H9 (cell line): ENCODE data around the gene H2AZ2. TPM values are rescaled to one million over a fixed set of nuclear protein-coding genes. Genes with fewer than 3 reads are reported as not detected.

ENCODE experiments used
- DNase-seq: peaks from one replicate; pipeline ENCODE4 v3.0.0-alpha.2; 2017
- H2AFZ ChIP-seq: one replicate; pipeline ENCODE4 v1.6.1; 2013; ENCODE audit warnings: mild to moderate bottlenecking, low read length, control low read depth, moderate library complexity
- H2AK5ac ChIP-seq: 2 replicates; pipeline ENCODE4 v1.6.1; 2013; ENCODE audit warnings: low read length, control low read depth, mixed read lengths; ENCODE audit not compliant: insufficient read length
- H2BK120ac ChIP-seq: one replicate; pipeline ENCODE4 v1.6.1; 2013; ENCODE audit warnings: low read depth, mild to moderate bottlenecking, low read length, control low read depth, inconsistent platforms; ENCODE audit not compliant: poor library complexity, severe bottlenecking
- H2BK12ac ChIP-seq: 2 replicates; pipeline ENCODE4 v1.6.1; 2013; ENCODE audit warnings: low read length, control low read depth, mixed read lengths, low read depth; ENCODE audit not compliant: insufficient read length
- H2BK15ac ChIP-seq: 2 replicates; pipeline ENCODE4 v1.6.1; 2013; ENCODE audit warnings: low read depth, low read length, control low read depth
- H2BK20ac ChIP-seq: one replicate; pipeline ENCODE4 v1.6.1; 2013; ENCODE audit warnings: low read depth, mild to moderate bottlenecking, low read length, control low read depth, inconsistent platforms; ENCODE audit not compliant: poor library complexity, severe bottlenecking
- H2BK5ac ChIP-seq: 2 replicates; pipeline ENCODE4 v1.6.1; 2013; ENCODE audit warnings: low read length, control low read depth, mixed read lengths; ENCODE audit not compliant: insufficient read length
- H3K14ac ChIP-seq: 2 replicates; pipeline ENCODE4 v1.6.1; 2013; ENCODE audit warnings: low read length, control low read depth; ENCODE audit not compliant: insufficient read depth
- H3K18ac ChIP-seq: 2 replicates; pipeline ENCODE4 v1.6.1; 2013; ENCODE audit warnings: low read depth, mild to moderate bottlenecking, mixed read lengths, low read length, control low read depth; ENCODE audit not compliant: insufficient read length
- H3K23ac ChIP-seq: 2 replicates; pipeline ENCODE4 v1.6.1; 2013; ENCODE audit warnings: low read length, control low read depth, mixed read lengths, low read depth; ENCODE audit not compliant: insufficient read length
- H3K23me2 ChIP-seq: 2 replicates; pipeline ENCODE4 v1.6.1; 2013; ENCODE audit warnings: low read depth, mild to moderate bottlenecking, mixed read lengths, low read length, control low read depth; ENCODE audit not compliant: insufficient read length, poor library complexity, severe bottlenecking
- H3K27ac ChIP-seq: 2 replicates; pipeline ENCODE4 v1.5.1; 2013; ENCODE audit warnings: low read length, control low read depth, mixed read lengths, low read depth; ENCODE audit not compliant: insufficient read length
- H3K27me3 ChIP-seq: 2 replicates; pipeline ENCODE4 v1.6.1; 2013; ENCODE audit warnings: low read length, control low read depth, inconsistent platforms; ENCODE audit not compliant: insufficient read depth
- H3K4ac ChIP-seq: 2 replicates; pipeline ENCODE4 v1.6.1; 2013; ENCODE audit warnings: low read depth, mild to moderate bottlenecking, control low read depth, inconsistent platforms, low read length, moderate library complexity
- H3K4me1 ChIP-seq: 2 replicates; pipeline ENCODE4 v1.6.1; 2013; ENCODE audit warnings: low read length, control low read depth, inconsistent platforms; ENCODE audit not compliant: insufficient read depth
- H3K4me2 ChIP-seq: 2 replicates; pipeline ENCODE4 v1.6.1; 2013; ENCODE audit warnings: low read length, control low read depth, mixed read lengths; ENCODE audit not compliant: insufficient read length, insufficient read depth
- H3K56ac ChIP-seq: 2 replicates; pipeline ENCODE4 v1.6.1; 2013; ENCODE audit warnings: low read depth, mild to moderate bottlenecking, mixed read lengths, low read length, control low read depth; ENCODE audit not compliant: insufficient read length
- H3K79me1 ChIP-seq: 2 replicates; pipeline ENCODE4 v1.6.1; 2013; ENCODE audit warnings: low read depth, mild to moderate bottlenecking, moderate library complexity, low read length, control low read depth, inconsistent platforms; ENCODE audit not compliant: insufficient read depth, poor library complexity, severe bottlenecking
- H3K79me2 ChIP-seq: 2 replicates; pipeline ENCODE4 v1.6.1; 2013; ENCODE audit warnings: low read length, control low read depth, inconsistent platforms; ENCODE audit not compliant: insufficient read depth
- H3K9ac ChIP-seq: 2 replicates; pipeline ENCODE4 v1.6.1; 2013; ENCODE audit warnings: low read length, control low read depth, mixed read lengths; ENCODE audit not compliant: insufficient read length; ENCODE audit errors: extremely low read depth
- H3K9me3 ChIP-seq: one replicate; pipeline ENCODE4 v1.6.1; 2013; ENCODE audit warnings: low read depth, low read length, inconsistent platforms; ENCODE audit not compliant: control insufficient read depth
- H3T11ph ChIP-seq: one replicate; pipeline ENCODE4 v1.6.1; 2013; ENCODE audit warnings: mild to moderate bottlenecking, low read length, control low read depth, inconsistent platforms
- H4K20me1 ChIP-seq: one replicate; pipeline ENCODE4 v1.6.1; 2013; ENCODE audit not compliant: control insufficient read depth, insufficient read length, insufficient read depth
- H4K5ac ChIP-seq: 2 replicates; pipeline ENCODE4 v1.6.1; 2013; ENCODE audit warnings: low read depth, mild to moderate bottlenecking, mixed read lengths, low read length, control low read depth; ENCODE audit not compliant: insufficient read length
- H4K8ac ChIP-seq: replicated peaks from 2 replicates; pipeline ENCODE4 v1.6.1; 2013; ENCODE audit warnings: low read length, control low read depth, mixed read lengths, low read depth; ENCODE audit not compliant: insufficient read length
- H4K91ac ChIP-seq: 2 replicates; pipeline ENCODE4 v1.6.1; 2013; ENCODE audit warnings: low read depth, mild to moderate bottlenecking, moderate library complexity, mixed read lengths, low read length, control low read depth; ENCODE audit not compliant: insufficient read length
- H3K27ac Mint-ChIP-seq, 3 experiments: 2 replicates in 2 of 3; 3 replicates in 1 of 3; pipeline ENCODE4 v1.8.0; 2020 to 2021; ENCODE audit warnings: mixed read lengths in 3 of 3, mild to moderate bottlenecking in 1 of 3, moderate library complexity in 1 of 3
- H3K27me3 Mint-ChIP-seq: 2 replicates; pipeline ENCODE4 v1.8.0; 2021; ENCODE audit warnings: low read depth, mild to moderate bottlenecking, moderate library complexity, mixed read lengths
- H3K36me3 Mint-ChIP-seq, 3 experiments: 2 replicates in 2 of 3; 3 replicates in 1 of 3; pipeline ENCODE4 v1.8.0; 2020 to 2021; ENCODE audit warnings: low read depth in 3 of 3, mixed read lengths in 3 of 3; ENCODE audit not compliant: insufficient read depth in 1 of 3
- H3K4me1 Mint-ChIP-seq, 2 experiments: 2 replicates each; pipeline ENCODE4 v1.8.0; 2020; ENCODE audit warnings: mixed read lengths in 2 of 2
- H3K4me3 Mint-ChIP-seq, 2 experiments: 2 replicates in 1 of 2; 3 replicates in 1 of 2; pipeline ENCODE4 v1.8.0; 2020 to 2021; ENCODE audit warnings: mild to moderate bottlenecking in 2 of 2, mixed read lengths in 2 of 2, moderate library complexity in 1 of 2
- H3K9me3 Mint-ChIP-seq, 2 experiments: 2 replicates in 1 of 2; 3 replicates in 1 of 2; pipeline ENCODE4 v1.8.0; 2020; ENCODE audit warnings: mild to moderate bottlenecking in 2 of 2, mixed read lengths in 2 of 2, moderate library complexity in 1 of 2
- WGBS: extraction: QIAGEN DNeasy Blood & Tissue Kit; methylation state at CpG from one replicate; pipeline ENCODE4 v1.1.7; 2013; ENCODE audit warnings: missing lambda C conversion rate, low lambda C conversion rate, mixed read lengths; ENCODE audit not compliant: insufficient read length; ENCODE audit errors: extremely low coverage; 5-methylcytosine and 5-hydroxymethylcytosine counted together
- total RNA-seq: library from RNA; stranded (reverse); gene quantifications from 2 replicates; pipeline ENCODE4 v1.2.1, GENCODE V29; 2021
- TF ChIP-seq, protein P1 (sequence below): fragments of 200-600 bp; sonication (generic); conservative IDR thresholded peaks from 3 replicates; pipeline ENCODE4 v1.8.0; 2021; ENCODE audit warnings: antibody characterized with exemption, mild to moderate bottlenecking

H2AZ2 gene
- total RNA-seq, 1 experiment from 2014 or later, result 208 TPM

DNA sequence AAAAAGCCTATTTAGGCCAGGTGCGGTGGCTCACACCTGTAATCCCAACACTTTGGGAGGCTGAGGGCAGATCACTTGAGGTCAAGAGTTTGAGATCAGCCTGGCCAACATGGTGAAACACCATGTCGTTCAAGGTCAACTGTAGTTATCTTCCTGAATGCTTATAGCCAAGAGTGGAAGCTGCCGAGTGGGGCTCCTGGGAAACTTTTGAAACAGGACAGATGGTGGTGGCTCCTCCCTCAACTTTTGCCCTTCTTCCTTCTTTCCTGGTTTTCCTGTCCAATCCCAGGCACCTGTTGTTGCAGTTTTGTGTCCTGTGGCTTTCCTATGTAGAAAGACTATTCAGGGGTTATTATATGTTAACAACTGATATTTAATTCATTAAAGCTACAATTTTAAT, 60.1 kb downstream of the H2AZ2 start:
- no peak overlapping the region for H2BK15ac ChIP-seq
- no peak overlapping the region for H2AFZ ChIP-seq
- no peak overlapping the region for H2BK12ac ChIP-seq
- H2BK5ac ChIP-seq, result no peak overlapping the region
- H3K27me3 Mint-ChIP-seq, result peaks cover 8% of the 10 kb centered on the region
- H4K8ac ChIP-seq, result no peak overlapping the region
- H2BK120ac ChIP-seq, result no peak overlapping the region
- H3K36me3 Mint-ChIP-seq, result peaks cover 0 to 6% (median 0%) of the 10 kb centered on the region in 3 experiments; a peak in 2 of 7 replicates
- no peaks in the 10 kb centered on the region for H4K20me1 ChIP-seq
- no peak overlapping the region for H2AK5ac ChIP-seq
- H3K4me2 ChIP-seq, result no peak overlapping the region
- H3K4ac ChIP-seq, result no peak overlapping the region
- no peak overlapping the region for H4K91ac ChIP-seq
- no CpG with 5 or more reads among the region's 3 CpGs for WGBS
- no peaks in the 10 kb centered on the region for H3K79me1 ChIP-seq
- no peaks in the 10 kb centered on the region for H3K4me1 ChIP-seq
- H3K23ac ChIP-seq, result no peak overlapping the region
- no peak overlapping the region for H4K5ac ChIP-seq
- no peak overlapping the region for H3K27ac Mint-ChIP-seq
- H3K27me3 ChIP-seq, result no peaks in the 10 kb centered on the region
- H3K9me3 ChIP-seq, result no peaks in the 10 kb centered on the region
- H3K9ac ChIP-seq, result no peak overlapping the region
- no peak overlapping the region for H3K27ac ChIP-seq
- peaks cover 10 to 13% of the 10 kb centered on the region in 2 experiments for H3K9me3 Mint-ChIP-seq
- no peak overlapping the region for H3K56ac ChIP-seq
- no peaks in the 10 kb centered on the region for H3K79me2 ChIP-seq
- H2BK20ac ChIP-seq, result no peak overlapping the region
- 0 out of 4 replicates have a peak, but pooled peaks cover 0 to 3% of the 10 kb centered on the region in 2 experiments for H3K4me1 Mint-ChIP-seq
- no peak overlapping the region for H3K18ac ChIP-seq
- no peaks in the 10 kb centered on the region for H3K23me2 ChIP-seq
- no peak overlapping the region for H3K4me3 Mint-ChIP-seq
- TF ChIP-seq, protein P1, sequence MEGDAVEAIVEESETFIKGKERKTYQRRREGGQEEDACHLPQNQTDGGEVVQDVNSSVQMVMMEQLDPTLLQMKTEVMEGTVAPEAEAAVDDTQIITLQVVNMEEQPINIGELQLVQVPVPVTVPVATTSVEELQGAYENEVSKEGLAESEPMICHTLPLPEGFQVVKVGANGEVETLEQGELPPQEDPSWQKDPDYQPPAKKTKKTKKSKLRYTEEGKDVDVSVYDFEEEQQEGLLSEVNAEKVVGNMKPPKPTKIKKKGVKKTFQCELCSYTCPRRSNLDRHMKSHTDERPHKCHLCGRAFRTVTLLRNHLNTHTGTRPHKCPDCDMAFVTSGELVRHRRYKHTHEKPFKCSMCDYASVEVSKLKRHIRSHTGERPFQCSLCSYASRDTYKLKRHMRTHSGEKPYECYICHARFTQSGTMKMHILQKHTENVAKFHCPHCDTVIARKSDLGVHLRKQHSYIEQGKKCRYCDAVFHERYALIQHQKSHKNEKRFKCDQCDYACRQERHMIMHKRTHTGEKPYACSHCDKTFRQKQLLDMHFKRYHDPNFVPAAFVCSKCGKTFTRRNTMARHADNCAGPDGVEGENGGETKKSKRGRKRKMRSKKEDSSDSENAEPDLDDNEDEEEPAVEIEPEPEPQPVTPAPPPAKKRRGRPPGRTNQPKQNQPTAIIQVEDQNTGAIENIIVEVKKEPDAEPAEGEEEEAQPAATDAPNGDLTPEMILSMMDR, result no peak
- H3K14ac ChIP-seq, result no peak overlapping the region
- no peak for DNase-seq
- no peak overlapping the region for H3T11ph ChIP-seq
